RWPE1 (cell line): ENCODE measurements around the gene MYLK.

ENCODE experiments used
- CTCF ChIA-PET: fragments of 350-600 bp; sonication (Branson Sonifier 250); formaldehyde crosslinking; extraction: SDS; loops from one replicate; lab custom pipeline; 2021; lab: Yijun Ruan, JAX
- POLR2A ChIA-PET: fragments of 400-600 bp; formaldehyde crosslinking; extraction: SDS; loops from one replicate; lab custom pipeline; 2020; ENCODE audit warnings: antibody characterized with exemption; ENCODE audit not compliant: low non-redundant PET; lab: Yijun Ruan, JAX
- DNase-seq: peaks from one replicate; pipeline ENCODE4 v3.0.0; 2012; ENCODE audit warnings: low spot score
- H3K27ac ChIP-seq: fragments of 450-650 bp; 2 replicates; pipeline ENCODE4 v1.5.1; 2017
- TF ChIP-seq, protein P1 (sequence below): fragments of 450-650 bp; conservative IDR thresholded peaks from 2 replicates; pipeline ENCODE4 v1.5.1; 2017; ENCODE audit warnings: low read depth, mild to moderate bottlenecking

Gene MYLK

DNA sequence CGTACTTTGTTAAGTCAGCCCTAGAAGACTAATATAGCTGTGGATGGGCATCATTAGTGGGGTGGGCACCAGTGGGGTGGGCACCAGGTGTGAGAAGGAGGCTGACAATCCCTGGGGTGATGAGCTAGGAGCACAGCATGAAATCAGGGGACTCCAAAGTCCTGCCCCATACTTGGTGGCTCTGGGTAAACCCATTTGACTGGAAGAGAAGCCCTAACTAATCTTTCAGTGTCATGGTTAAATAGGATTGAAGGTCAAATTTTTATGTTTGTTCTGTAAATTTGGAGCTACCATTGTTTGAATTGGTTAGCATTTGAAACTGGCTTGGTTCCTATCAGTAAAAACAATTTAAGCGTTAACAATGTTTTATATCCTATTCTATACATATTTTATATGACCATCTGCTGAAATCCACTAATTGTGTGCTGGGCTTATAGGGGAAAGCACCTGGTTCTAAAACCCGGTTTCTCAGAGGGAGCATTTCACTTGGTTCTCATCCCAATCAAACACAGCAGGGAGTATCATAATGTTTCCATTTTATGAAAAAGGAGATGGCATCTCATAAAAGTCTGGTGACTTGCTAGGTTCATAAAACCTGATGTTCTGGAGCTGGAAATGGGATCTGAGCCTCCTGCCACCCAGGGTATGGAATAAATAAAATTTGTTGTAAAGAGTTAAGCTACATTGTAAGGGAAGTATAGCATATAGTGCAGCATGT lies 211.5 kb downstream of the MYLK start:
- no peak for DNase-seq
- ChIA-PET CTCF (interaction anchor here (0.6 kb wide), 1 partner anchor 1016 kb away, joined by 3 read pairs; no protein-coding TSS in a partner anchor), POLR2A (no interaction called here)
- TF ChIP-seq, protein P1, sequence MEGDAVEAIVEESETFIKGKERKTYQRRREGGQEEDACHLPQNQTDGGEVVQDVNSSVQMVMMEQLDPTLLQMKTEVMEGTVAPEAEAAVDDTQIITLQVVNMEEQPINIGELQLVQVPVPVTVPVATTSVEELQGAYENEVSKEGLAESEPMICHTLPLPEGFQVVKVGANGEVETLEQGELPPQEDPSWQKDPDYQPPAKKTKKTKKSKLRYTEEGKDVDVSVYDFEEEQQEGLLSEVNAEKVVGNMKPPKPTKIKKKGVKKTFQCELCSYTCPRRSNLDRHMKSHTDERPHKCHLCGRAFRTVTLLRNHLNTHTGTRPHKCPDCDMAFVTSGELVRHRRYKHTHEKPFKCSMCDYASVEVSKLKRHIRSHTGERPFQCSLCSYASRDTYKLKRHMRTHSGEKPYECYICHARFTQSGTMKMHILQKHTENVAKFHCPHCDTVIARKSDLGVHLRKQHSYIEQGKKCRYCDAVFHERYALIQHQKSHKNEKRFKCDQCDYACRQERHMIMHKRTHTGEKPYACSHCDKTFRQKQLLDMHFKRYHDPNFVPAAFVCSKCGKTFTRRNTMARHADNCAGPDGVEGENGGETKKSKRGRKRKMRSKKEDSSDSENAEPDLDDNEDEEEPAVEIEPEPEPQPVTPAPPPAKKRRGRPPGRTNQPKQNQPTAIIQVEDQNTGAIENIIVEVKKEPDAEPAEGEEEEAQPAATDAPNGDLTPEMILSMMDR, result no peak
- H3K27ac ChIP-seq, result no peak overlapping the region

DNA sequence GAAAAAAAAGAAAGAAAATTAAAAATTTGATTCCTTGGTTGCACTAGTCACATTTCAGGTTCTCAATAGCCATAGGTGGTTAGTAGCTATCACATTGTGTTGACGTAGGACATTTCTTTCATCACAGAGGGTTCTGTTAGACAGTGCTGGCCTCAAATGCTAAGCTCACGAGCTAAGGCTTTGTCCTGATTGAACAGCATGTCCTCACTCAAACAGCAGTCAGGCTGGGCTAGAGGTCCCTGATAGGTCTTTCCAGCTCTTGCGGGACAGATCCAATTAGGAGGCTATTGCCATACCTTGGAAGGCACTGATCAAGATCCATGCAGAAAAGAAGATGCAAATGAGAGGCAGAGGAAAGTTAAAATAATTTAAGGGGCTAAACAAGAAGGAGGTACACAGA lies 213.4 kb downstream of the MYLK start:
- DNase-seq, result no peak
- H3K27ac ChIP-seq, result no peak overlapping the region
- ChIA-PET POLR2A (no interaction called here), CTCF (no interaction called here)
- TF ChIP-seq, protein P1, result no peak

DNA sequence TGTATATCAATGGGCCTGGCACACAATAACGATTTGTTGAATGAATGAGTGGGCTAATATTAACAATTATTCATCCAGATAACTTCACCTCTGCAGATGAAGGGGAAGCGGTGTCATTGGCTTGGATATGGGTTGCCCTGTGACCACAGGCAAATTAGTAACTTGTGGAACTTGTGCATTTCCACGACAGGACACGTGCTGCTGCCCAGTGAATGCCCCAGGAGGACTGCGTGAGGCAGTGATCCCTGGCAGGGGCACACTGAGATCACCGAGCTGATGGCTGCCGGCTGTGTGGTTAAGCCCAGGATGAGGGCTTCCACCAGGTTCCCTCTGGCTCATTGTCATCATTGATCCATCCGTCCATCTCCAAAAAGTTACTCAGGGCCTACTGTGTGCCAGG lies 215.2 kb downstream of the MYLK start:
- no peak for DNase-seq
- CTCF ChIA-PET, result no interaction called here
- POLR2A ChIA-PET, result no interaction called here
- TF ChIP-seq, protein P1, result no peak
- no peak overlapping the region for H3K27ac ChIP-seq

DNA sequence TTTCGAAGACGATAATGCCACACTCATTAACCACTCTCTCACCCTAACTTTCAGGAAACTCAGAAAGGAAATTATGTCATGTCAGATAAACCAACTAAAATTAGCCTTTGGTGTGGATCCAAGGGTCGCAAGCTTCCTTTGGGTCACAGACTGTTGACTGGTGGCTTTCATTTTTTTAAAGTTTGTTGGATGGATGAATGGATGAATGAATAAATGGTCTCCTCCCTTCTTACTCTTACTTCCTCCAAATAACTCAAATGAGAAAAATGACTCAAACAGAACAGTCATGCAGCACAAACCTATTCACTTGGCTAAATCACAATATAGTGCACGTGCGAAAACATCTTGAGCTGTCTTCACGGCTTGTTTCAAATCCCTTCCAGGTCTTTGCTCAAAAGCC lies 216.3 kb downstream of the MYLK start:
- H3K27ac ChIP-seq, result no peak overlapping the region
- CTCF ChIA-PET, result no interaction called here
- TF ChIP-seq, protein P1, result no peak
- no peak for DNase-seq
- POLR2A ChIA-PET, result no interaction called here

DNA sequence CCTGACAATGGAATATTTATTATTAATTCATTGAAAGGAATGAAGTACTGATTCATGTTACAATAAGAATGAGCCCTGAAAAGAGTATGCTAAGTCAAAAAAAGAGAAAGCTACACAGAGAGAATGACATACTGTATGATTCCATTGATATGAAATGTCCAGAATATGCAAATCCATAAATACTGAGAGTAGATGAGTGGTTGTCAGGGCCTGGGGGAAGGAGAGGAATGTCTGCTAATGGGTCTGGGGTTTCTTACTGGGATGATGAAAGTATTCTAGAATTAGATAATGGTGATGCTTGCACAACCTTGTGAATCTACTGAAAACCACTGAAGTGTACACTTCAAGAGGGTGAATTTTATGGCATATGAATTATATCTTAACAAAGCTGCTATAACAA lies 219.4 kb downstream of the MYLK start:
- DNase-seq, result no peak
- no peak overlapping the region for H3K27ac ChIP-seq
- ChIA-PET CTCF (interaction anchor here (0.9 to 2.1 kb wide), 2 partner anchors 12 to 13 kb away, joined by 5 to 9 read pairs; no protein-coding TSS in a partner anchor), POLR2A (no interaction called here)
- TF ChIP-seq, protein P1, result no peak

DNA sequence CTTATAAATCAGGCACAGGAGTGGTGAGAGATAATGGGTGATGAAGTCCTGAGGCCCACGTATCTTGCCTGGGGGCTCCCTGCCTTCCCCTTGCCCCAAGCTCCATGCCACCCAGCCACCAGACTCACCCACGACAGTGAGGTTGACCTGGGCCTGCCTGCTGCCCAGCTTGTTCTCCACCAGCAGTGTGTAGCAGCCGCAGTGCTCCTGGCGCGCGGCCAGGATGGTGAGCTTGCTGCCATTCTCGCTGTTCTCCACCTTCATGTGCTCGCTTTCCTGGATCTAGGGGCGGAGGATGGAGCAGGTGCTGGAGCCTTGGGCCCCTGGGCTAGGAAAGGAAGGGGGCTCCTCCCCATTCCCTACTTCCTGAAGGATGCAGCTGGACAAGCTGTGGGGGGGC lies 220.2 kb downstream of the MYLK start:
- POLR2A ChIA-PET, result no interaction called here
- DNase-seq, result no peak
- H3K27ac ChIP-seq, result no peak overlapping the region
- CTCF ChIA-PET, result interaction anchor here (0.9 kb wide), 1 partner anchor 11 kb away, joined by 5 read pairs; no protein-coding TSS in a partner anchor
- TF ChIP-seq, protein P1, result no peak
